LHCN-M2 (cell line): ENCODE measurements around the gene TGOLN2. TPM values are rescaled to one million over a fixed set of nuclear protein-coding genes. Genes with fewer than 3 reads are reported as not detected.
"Not testable (repeated sequence)": the region's sequence is repeated elsewhere in the genome, so short reads cannot be mapped to it uniquely, and the experiment has no call there.

Experiments
- DNase-seq: peaks from one replicate; pipeline ENCODE4 v3.0.0-alpha.2; 2012; ENCODE audit warnings: low read depth
- total RNA-seq: library from RNA; depleted of rRNA; stranded (reverse); fragments of >200 nt; gene quantifications from 2 replicates; pipeline ENCODE4 v1.2.3, GENCODE V29; 2014

The TGOLN2 gene
- total RNA-seq, 1 experiment from 2014 or later, result 115 TPM

DNA sequence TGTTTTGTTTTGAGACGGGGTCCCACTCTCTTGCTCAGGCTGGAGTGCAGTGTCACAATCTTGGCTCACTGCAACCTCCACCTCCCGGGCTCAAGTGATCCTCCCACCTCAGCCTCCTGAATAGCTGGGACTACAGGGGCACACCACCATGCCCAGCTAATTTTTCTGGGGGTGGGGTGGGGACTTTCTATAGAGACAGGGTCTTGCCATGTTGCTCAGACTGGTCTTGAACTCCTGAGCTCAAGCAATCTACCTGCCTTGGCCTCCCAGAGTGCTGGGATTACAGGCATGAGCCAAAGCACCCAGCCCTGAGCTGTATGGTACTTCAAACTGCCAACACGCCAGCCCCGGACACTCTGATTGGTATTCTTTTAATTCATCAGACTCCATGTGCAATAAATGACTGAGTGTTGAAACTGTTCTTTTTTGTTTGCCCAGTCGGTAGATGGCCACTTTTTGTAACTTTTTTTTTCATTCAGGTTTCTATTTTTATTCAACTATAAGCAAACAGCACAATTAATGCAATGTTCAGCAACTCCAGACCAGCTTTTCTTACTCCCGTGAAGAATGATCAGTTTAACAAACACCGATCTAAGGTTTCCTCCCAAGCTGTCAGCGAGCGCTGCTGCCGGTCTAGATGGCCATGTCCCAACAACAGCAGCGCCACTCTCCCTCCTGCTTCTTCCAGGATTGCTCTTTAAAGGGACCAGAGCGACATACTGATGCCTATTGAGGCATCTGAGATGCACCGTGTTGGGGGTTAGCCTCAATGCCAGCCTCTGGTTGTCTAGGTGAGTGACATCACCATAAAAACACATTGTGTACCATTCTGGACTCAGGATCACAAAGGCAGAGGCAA lies 12.5 kb upstream of the TGOLN2 start:
- DNase-seq, result no peak

DNA sequence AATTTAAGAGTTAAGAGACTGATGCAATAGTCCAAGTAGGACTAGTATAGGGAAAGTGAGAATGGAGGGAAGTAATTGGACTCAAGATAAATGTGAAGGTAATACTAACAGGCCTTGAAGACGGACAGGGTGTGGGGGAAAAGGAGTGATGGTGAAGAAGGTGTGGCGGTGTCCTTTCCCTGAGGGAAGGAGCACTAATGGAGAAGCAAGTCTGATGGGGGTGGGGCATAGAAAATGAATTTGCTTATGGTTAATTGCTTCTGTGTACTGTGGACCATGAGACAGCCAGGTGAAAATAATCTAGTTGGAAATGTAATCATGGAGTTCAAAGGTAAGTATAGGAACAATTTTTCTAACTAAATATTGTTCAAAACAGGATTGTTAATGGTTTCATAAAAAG lies 7.1 kb upstream of the TGOLN2 start:
- no peak for DNase-seq

DNA sequence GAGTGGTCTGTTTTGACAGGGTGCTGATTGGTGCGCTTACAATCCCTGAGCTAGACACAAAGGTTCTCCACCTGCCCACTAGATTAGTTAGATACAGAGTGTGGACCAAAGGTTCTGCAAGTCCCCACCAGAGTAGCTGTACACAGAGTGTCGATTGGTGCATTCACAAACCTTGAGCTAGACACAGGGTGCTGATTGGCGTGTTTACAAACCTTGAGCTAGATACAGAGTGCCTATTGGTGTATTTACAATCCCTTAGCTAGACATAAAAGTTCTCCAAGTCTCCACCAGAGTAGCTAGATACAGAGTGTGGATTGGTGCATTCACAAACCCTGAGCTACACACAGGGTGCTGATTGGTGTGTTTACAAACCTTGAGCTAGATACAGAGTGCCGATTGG lies 6.1 kb upstream of the TGOLN2 start:
- DNase-seq, result not testable (repeated sequence)

DNA sequence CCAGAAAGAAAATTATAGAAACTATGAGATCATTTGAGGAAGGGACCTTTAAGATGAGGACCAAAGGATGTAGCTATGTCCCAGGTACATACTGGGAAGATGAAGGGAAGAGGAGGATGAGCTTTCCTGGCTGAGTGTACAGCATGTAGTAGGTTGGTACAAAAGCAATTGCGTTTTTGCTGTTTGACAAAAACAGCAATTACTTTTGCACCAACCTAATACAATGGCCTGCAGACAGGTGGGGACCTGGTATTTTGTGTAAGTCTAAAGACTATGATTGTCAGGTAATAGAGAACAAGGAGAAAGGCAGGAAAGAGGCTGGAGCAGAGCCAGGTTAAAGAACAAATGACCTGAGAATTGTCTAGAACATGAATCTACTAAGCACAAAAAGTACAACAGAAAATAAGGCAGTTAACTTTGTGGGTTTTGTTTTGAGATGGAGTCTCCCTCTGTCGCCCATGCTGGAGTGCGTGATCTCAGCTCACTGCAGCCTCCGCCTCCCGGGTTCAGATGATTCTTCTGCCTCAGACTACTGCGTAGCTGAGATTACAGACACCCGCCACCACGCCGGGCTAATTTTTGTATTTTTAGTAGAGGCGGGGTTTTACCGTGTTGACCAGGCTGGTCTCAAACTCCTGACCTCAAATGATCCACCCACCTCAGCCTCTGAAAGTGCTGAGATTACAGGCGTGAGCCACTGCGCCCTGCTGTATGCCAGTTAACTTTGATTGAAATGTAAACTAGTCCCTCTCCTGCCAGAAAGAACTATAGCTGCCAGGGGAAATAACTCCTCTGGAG lies 3.2 kb upstream of the TGOLN2 start:
- no peak for DNase-seq

DNA sequence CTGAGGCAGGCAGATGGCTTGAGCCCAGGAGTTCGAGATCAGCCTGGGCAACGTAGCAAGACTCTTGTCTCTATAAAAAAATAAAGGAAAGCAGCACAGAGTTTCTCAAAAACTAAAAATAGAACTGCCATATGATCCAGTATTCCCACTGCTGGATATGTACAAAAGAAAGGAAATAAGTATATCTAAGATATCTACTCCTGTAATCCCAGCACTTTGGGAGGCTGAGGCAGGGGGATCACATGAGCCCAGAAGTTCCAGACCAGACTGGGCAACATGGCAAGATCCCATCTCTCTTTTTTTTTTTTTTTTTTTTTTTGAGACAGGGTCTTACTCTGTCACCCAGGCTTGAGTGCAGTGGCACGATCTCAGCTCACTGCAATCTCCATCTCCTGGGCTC lies 1.9 kb upstream of the TGOLN2 start:
- DNase-seq, result not testable (repeated sequence)

DNA sequence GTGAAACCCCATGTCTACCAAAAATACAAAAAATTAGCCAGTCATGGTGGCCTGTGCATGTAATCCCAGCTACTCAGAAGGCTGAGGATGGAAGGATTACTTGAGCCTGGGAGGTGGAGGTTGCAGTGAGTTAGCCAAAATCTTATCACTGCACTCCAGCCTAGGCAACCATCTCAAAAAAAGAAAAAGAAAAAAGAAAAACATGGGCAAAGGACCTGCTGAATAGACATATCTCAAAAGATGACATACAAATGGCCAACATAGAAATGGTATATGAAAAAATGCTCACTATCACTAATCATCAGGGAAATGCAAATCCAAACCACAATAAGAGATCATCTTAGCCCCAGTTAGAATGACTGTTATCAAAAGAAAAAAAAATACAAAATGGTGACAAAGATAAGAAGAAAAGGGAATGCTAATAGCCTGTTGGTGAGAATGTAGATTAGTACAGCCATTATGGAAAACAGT lies 1.4 kb upstream of the TGOLN2 start:
- no peak for DNase-seq

DNA sequence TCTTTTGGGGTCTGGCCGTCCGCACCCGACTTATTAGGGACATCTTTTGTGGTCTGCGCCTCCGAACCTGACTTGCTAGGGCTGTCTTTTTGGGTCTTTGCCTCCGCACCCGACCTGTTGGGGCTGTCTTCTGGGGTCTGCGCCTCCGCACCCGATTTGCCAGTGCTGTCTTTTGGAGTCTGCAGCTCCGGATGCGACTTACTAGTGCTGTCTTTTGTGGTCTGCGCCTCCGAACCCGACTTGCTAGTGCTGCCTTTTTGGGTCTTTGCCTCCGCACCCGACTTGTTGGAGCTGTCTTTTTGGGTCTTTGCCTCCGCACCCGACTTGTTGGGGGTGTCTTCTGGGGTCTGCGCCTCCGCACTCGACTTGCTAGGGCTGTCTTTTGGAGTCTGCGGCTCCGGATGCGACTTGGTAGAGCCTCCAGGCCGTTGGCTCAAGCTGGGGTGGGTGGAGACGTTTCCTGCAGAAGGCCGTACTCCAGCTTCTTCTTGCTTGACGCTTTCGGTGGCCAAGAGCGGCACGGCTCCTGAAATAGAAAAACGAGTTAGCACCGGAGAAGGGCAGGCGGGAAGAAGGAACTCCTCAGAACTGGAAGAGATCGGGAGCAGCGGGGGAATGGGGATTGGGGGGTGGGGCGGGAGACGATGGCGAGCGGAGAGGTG lies 498 bp downstream of the TGOLN2 start:
- DNase-seq, result peak; percentile 49

DNA sequence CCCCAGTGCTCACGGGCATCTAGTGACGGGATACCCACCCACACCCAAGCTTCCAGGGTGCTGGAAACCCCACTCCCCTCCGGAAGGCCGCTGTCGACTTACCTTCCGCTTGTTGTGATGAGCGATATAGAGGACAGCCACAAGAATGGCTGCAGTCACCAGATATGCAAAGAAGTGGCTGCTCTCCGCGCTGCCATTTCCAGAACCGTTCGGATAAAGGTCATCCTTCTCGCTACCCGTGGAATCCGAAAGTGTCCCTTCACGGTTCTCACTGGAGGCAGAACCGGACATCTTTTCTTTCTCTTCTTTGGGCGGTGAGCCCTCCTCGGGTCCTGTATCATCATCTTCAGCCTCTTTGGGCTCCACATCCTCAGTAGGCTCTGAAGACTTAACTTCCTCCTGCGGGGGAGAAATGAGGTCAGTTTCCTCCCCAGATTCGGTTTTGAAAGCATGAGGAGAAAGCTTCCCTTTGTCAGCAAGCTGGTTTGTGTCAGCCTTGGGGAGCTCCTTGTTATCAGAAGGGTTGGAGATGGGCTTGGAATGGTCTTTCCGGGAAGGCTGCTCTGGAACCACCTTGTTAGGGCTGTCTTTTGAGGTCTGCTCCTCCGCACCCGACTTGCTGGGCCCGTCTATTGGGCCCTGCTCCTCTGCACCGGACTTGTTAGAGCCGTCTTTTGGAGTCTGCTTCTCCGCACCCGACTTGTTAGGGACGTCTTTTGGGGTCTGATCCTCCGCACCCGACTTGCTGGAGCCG lies 1.2 kb downstream of the TGOLN2 start:
- no peak for DNase-seq

DNA sequence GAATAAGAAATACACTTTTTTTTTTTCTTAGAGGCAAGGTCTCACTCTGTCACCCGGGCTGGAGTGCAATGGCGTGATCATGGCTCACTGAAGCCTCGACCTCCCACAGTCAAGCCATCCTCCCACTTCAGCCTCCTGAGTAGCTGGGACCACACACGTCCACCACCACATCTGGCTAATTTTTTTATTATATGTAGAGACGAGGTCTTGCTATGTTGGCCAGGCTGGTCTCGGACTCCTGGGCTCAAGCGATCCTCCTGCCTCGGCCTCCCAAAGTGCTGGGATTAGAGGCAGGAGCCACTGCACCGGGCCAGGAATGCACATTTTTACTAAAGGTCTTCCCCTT lies 2.4 kb downstream of the TGOLN2 start:
- DNase-seq, result no peak

DNA sequence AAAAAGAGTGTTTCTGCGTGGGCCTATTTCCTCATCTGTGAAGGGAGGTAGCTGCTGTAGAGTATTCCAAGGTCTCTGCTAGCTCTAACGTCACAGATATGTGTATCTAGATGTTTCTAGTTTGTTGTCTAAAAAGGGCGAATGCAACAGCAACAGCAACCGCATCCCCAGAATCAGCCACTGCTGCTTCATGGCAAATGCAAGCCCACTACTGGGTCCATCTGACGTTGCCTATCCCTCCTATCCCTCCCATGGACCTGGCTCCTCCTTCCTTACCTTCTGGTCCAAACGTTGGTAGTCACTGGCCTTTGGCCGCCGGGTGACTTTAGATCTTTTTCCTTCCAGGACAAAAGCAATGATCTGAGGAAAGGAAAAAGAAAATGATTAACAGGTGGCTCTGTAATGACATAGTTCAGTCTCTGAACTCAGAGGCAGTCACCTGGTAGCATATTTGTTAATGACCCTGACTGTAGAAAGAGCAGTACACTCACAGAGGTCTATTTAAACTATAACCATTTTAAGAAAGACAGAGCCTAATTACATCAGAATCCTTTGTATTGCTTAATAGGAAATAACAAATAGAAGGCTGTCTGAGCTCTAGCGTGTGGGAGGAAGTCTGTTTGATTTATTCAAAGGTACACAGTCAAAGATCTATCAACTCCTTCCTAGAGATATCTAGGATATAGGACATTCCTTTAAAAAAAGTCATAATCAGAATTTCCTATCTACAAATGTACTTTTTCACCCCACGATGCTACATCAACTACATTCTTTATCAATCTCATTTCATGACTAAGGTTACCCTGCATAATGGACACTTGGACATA lies 2.9 kb downstream of the TGOLN2 start:
- no peak for DNase-seq

DNA sequence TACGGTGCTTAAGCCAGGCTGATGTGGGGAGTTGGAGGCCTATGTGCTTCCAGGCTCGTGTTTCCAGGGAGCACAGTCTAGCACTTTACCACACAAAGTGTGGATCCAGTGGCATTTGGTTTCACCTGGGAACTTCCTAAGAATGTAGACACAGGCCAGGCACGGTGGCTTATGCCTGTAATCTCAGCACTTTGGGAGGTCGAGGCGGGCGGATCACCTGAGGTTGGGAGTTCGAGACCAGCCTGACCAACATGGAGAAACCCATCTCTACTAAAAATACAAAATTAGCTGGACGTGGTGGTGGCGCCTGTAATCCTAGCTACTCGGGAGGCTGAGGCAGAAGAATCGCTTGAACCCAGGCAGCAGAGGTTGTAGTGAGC lies 3.8 kb downstream of the TGOLN2 start:
- not testable (repeated sequence) for DNase-seq

DNA sequence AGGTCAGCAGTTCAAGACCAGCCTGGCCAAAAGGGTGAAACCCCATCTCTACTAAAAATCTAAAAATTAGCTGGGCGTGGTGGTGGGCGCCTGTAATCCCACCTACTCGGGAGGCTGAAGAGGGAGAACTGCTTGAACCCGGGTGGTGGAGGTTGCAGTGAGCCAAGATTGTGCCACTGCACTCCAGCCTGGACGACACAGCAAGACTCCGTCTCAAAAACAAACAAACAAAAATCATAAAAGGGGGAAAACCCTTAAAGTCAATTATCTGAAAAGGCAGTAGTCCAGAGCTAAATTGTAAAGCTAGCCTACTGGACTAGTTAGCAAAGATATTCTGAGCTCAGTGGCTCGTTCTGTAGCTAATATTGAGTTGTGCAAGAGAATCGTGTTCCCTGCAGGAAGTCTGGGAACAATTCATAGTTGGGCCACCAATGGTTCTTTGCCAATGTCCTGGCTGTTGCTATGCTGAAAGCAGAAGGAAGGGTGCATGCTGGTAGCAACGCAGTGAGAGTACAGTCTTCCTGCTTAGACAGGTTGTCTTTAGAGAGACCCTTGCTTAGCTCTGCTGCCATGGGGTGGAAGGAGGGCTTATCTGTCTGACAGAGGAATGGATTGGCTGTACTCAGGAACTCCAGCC lies 4.3 kb downstream of the TGOLN2 start:
- no peak for DNase-seq

DNA sequence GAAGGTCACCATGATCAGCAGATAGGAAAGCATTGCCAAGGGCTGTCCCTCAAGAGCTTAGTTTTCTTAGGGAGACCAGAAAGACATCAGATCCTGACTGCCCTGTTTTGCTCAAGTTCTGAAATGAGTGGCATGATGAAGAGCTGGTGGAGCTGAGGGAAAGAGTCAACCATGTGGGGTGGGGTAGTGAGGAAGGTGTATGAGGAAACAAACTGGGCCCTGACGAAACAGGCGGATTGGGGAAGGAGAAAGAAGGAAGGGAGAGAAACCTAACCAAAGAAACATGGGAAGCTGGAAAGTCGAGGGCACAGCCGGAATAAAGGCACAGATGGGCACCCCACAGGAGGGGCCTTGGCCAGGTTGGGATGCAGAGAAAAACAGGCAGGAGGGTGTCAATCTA lies 8.0 kb downstream of the TGOLN2 start:
- DNase-seq, result no peak

DNA sequence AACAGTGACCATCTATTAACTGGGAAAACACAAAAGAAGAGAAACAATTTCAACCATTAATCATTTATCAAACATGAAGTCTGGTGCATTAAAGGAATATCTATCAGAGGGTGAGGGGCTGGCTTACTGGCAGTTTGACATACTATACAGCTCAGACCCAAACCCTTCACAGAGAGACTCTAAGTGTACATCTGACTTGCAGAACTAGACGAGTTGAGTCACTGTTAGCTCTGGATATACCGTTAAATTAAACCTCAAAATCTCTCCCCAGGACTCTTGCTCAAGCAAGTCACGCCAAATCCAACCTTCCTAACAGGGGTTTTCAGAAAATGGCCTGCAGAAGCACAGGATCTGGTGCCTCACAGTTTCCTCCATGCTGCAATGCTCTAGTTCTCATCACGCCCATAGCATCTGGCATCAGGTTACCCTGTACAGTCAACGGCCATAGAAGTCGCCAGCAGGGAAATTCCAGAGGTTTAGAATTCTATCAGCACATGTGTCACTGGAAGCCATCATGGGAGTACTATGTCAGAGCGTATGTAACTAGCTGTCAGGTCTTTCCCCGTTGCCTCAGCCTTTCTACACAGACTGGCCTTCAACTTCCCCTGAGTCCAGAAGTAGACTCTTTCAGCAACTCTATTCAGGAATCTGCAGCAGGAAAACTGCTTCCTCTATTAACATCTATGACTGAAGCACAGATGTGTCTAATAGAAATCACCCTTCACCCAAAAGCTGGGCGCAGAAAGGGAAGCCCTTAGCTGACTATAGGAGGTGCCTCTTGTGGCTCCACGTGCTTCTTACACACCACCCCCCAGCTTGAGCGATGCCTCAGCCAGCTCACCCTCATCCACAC lies 9.3 kb downstream of the TGOLN2 start:
- peak; percentile 74 for DNase-seq

DNA sequence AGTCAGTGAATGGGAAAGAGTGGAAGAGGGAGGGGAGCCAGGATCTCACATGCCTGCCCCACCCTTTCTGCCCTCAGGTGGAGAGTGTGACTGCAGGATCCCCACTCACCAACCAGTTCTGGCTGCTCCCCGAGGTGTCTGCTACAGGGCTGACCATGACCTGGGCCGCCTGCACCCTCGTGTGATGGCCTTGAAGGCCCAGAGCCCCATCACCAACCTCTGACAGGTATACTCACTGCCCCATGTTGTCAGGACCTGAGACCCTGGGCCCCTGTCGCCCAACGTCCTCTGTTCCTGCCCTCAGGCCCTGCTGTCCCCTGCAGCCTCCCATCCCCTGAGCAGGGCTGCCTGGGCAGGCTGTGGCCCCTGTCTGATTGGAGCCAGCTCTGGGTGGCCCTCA lies 11.9 kb downstream of the TGOLN2 start:
- not testable (repeated sequence) for DNase-seq

DNA sequence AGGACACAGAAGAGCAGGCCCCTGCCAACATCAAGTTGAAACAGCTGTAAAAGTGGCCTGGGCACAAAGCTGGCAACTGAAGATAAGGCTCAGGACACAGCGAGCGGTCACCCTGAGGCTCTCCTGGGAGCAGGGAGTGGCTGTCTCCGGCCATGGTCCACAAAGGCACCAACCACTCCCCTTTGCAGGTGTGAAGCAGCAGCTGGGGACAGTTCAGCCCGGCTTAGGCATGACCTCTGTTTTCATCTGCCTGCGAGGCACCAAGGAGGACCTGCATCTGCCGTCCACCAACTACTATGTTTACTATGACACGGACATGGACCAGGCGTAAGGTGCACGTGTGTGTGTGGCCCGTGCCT lies 12.9 kb downstream of the TGOLN2 start:
- no peak for DNase-seq

DNA sequence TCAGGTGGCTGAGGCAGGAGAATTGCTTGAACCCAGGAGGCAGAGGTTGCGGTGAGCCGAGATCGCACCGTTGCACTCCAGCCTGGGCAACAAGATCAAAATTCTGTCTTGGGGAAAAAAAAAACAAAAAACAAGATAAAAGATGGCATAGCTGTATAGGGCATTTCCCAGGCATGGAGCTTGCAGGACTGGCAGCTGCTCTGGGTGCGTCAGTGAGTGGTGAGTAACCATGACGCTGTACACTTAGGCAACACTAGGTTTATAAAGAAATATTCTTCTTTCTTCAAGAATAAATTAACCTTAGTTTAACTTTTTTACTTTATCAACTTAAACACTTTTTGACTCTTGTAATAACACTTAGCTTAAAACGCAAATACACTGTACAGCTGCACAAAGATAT lies 15.4 kb downstream of the TGOLN2 start:
- peak; percentile 93 for DNase-seq

DNA sequence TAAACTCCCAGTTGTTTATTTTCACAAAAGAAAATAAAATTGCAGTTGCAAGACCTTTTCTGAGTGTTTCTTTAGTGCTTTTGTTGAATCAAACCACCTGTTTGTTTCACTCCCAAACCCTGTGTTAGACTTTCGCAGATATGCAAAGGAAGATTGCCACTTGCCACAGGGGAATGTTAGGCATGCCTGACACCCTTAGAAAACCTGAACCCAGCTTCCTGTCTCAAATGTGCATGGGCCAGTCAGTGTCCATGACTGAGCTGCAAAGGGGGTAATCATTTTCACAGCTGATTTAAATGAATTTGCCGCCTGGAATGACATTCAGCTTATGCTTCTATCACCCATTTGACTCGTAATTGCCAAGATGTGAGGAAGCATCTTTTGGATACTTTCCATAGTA lies 17.5 kb downstream of the TGOLN2 start:
- DNase-seq, result peak; percentile 84

DNA sequence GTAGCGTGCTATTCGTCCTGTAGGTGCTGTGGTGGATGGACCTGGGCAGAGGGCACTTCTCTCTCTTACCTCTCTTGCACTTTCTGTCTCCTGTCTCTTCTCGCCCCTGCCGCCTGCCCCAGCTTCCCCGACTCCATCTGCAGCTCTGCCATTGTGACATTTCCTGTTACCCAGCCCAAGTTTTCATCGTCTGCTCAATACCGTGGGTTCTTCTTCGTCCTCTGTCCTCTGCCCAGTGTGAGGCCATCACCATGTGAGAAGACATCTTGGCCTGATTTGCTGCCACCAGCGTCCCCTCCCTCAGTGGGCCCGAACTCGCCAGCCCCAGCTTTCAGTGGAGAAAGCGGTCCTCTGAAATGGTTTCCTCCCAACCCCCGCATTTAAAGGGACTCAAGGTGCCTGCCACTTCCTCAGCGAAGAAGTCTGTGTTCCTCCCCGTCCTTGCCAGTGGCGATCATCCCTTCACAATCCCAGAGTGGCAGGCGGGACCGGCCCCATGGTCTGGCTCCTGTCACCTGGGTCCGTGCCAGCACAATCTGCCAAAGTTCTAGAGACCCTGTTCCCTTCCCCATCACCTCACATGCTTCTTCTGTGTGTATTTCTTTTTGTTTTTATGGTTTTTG lies 18.0 kb downstream of the TGOLN2 start:
- no peak for DNase-seq
